Hepatocyte (in vitro differentiated cells): ENCODE data around the gene PDE6C. TPM values are rescaled to one million over a fixed set of nuclear protein-coding genes. Genes with fewer than 3 reads are reported as not detected.
A peak's percentile ranks its signal among the peaks of the same experiment; 100 is the strongest.

Source experiments
- DNase-seq: peaks from one replicate; pipeline ENCODE4 v3.0.0-alpha.2; 2016; ENCODE audit warnings: low spot score
- H2AFZ ChIP-seq: fragments of 200-600 bp; sonication (generic); 2 replicates; pipeline ENCODE4 v1.6.0; 2016; ENCODE audit warnings: antibody characterized with exemption, mild to moderate bottlenecking
- H3K27ac ChIP-seq: fragments of 200-600 bp; sonication (generic); 2 replicates; pipeline ENCODE4 v1.5.1; 2016; ENCODE audit warnings: mild to moderate bottlenecking
- H3K27me3 ChIP-seq: fragments of 200-600 bp; sonication (generic); 2 replicates; pipeline ENCODE4 v1.6.1; 2016
- H3K36me3 ChIP-seq: fragments of 200-600 bp; sonication (generic); replicated peaks from 2 replicates; pipeline ENCODE4 v1.5.1; 2016; ENCODE audit warnings: low read depth; ENCODE audit not compliant: insufficient read depth
- H3K4me1 ChIP-seq: fragments of 200-600 bp; sonication (generic); 2 replicates; pipeline ENCODE4 v1.5.1; 2016; ENCODE audit warnings: mild to moderate bottlenecking, moderate library complexity; ENCODE audit not compliant: insufficient read depth
- H3K4me2 ChIP-seq: fragments of 200-600 bp; sonication (generic); 2 replicates; pipeline ENCODE4 v1.6.0; 2016
- H3K4me3 ChIP-seq: fragments of 200-600 bp; sonication (generic); 2 replicates; pipeline ENCODE4 v1.5.1; 2016; ENCODE audit warnings: mild to moderate bottlenecking
- H3K79me2 ChIP-seq: fragments of 200-600 bp; sonication (generic); 2 replicates; pipeline ENCODE4 v1.6.0; 2017; ENCODE audit warnings: mild to moderate bottlenecking
- H3K9me2 ChIP-seq: fragments of 200-600 bp; sonication (generic); replicated peaks from 2 replicates; pipeline ENCODE4 v1.6.0; 2017; ENCODE audit warnings: mild to moderate bottlenecking; ENCODE audit not compliant: insufficient read depth
- H3K9me3 ChIP-seq: fragments of 200-600 bp; sonication (generic); 2 replicates; pipeline ENCODE4 v1.5.1; 2016; ENCODE audit warnings: low read depth, mild to moderate bottlenecking
- H4K20me1 ChIP-seq: fragments of 200-600 bp; sonication (generic); 2 replicates; pipeline ENCODE4 v1.6.0; 2016; ENCODE audit warnings: mild to moderate bottlenecking; ENCODE audit not compliant: insufficient read depth, poor library complexity, severe bottlenecking
- CTCF ChIP-seq: fragments of 200-600 bp; sonication (generic); IDR thresholded peaks from 2 replicates; pipeline ENCODE4 v1.5.1; 2016; ENCODE audit warnings: antibody characterized with exemption, mild to moderate bottlenecking; ENCODE audit not compliant: poor library complexity
- EZH2 ChIP-seq: fragments of 200-600 bp; sonication (generic); IDR thresholded peaks from 2 replicates; pipeline ENCODE4 v1.6.1; 2016; ENCODE audit warnings: antibody characterized with exemption, mild to moderate bottlenecking, borderline replicate concordance
- EZH2phosphoT487 ChIP-seq: fragments of 200-600 bp; sonication (generic); IDR thresholded peaks from one replicate; pipeline ENCODE4 v1.6.1; 2018; ENCODE audit warnings: antibody characterized with exemption, mild to moderate bottlenecking, low read depth, moderate library complexity; ENCODE audit not compliant: unreplicated experiment, severe bottlenecking
- WGBS: methylation state at CpG from one replicate; pipeline ENCODE4 v1.1.6; 2016; ENCODE audit warnings: low lambda C conversion rate; ENCODE audit errors: missing lambda C conversion rate; 5-methylcytosine and 5-hydroxymethylcytosine counted together
- polyA plus RNA-seq: library from polyadenylated mRNA; unstranded; fragments of >200 nt; fragmentation: Nextera tagmentation; extraction: Ambion mirVana; gene quantifications from 2 replicates; pipeline ENCODE4 v1.2.1, GENCODE V29; 2016
- total RNA-seq: library from RNA; depleted of rRNA; stranded (reverse); fragments of >200 nt; gene quantifications from 2 replicates; pipeline ENCODE4 v1.2.3, GENCODE V29; 2014

The PDE6C gene
- total and polyA plus RNA-seq, 2 experiments from 2014 or later = 0.07 to 0.15 TPM

GRCh38 chr10:93702210-93703001 lies 90.1 kb downstream of the PDE6C start, which contains the start of gene FRA10AC1:
TSS of gene FRA10AC1 (minus strand) at chr10:93702592. CDS start at chr10:93700106, 2,486 bp downstream.
- DNase-seq = peak; percentile 97
- peak within 1 kb of the TSS; percentile 93 for H3K27ac ChIP-seq
- peak within 1 kb of the TSS; percentile 66 for H3K4me3 ChIP-seq
- H4K20me1 ChIP-seq = no peaks in the 10 kb centered on the region
- peak within 1 kb of the TSS; percentile 86 for H2AFZ ChIP-seq
- TF ChIP-seq EZH2phosphoT487 = no peak
- peak; percentile 79 for TF ChIP-seq CTCF
- TF ChIP-seq EZH2 = no peak
- H3K79me2 ChIP-seq = peaks cover 12% of the 10 kb centered on the region
- WGBS = under 1% methylated on average over 51 of the region's 52 CpGs
- H3K4me1 ChIP-seq = peaks cover 10% of the 10 kb centered on the region
- H3K36me3 ChIP-seq = no peaks in the 10 kb centered on the region
- H3K4me2 ChIP-seq = peak within 1 kb of the TSS; percentile 82
- no peaks in the 10 kb centered on the region for H3K9me3 ChIP-seq
- no peaks in the 10 kb centered on the region for H3K27me3 ChIP-seq
- no peaks in the 10 kb centered on the region for H3K9me2 ChIP-seq

GRCh38 chr10:93703066-93703465 lies 90.7 kb downstream of the PDE6C start:
- no peak for TF ChIP-seq CTCF
- no peak for TF ChIP-seq EZH2
- no peak for TF ChIP-seq EZH2phosphoT487
- H3K9me3 ChIP-seq = no peaks in the 10 kb centered on the region
- 29% methylated on average over 12 of the region's 12 CpGs for WGBS
- peak overlapping the region; percentile 86 for H2AFZ ChIP-seq
- H3K27ac ChIP-seq = peak overlapping the region; percentile 89
- H3K27me3 ChIP-seq = no peaks in the 10 kb centered on the region
- H3K9me2 ChIP-seq = no peaks in the 10 kb centered on the region
- no peaks in the 10 kb centered on the region for H3K36me3 ChIP-seq
- H3K79me2 ChIP-seq = peaks cover 12% of the 10 kb centered on the region
- DNase-seq = no peak
- peaks cover 10% of the 10 kb centered on the region for H3K4me1 ChIP-seq
- peak overlapping the region; percentile 79 for H3K4me2 ChIP-seq
- H3K4me3 ChIP-seq = peak overlapping the region; percentile 48
- no peaks in the 10 kb centered on the region for H4K20me1 ChIP-seq

GRCh38 chr10:93703841-93704240 lies 91.5 kb downstream of the PDE6C start:
- WGBS = 91% methylated on average over 1 of the region's 1 CpG

More at GRCh38 chr10:93703841-93704240, 91.5 kb downstream of the PDE6C start:
- Histone ChIP-seq H3K27ac (no peak overlapping the region), H3K27me3 (no peaks in the 10 kb centered on the region), H3K4me1 (peaks cover 10% of the 10 kb centered on the region), H4K20me1 (no peaks in the 10 kb centered on the region), H3K79me2 (peaks cover 12% of the 10 kb centered on the region), H3K9me3 (no peaks in the 10 kb centered on the region), H3K4me3 (no peak overlapping the region), H3K9me2 (no peaks in the 10 kb centered on the region), H2AFZ (peak overlapping the region; percentile 86), H3K4me2 (no peak overlapping the region), H3K36me3 (no peaks in the 10 kb centered on the region)
- no peak for DNase-seq
- TF ChIP-seq EZH2 (no peak), CTCF (no peak), EZH2phosphoT487 (no peak)
